8988T (cell line): ENCODE measurements around the gene HERPUD2.
"Not testable (repeated sequence)": the region's sequence is repeated elsewhere in the genome, so short reads cannot be mapped to it uniquely, and the experiment has no call there.

Experiments
- DNase-seq: peaks from one replicate; pipeline ENCODE4 v3.0.0; 2011

HERPUD2 gene

DNA sequence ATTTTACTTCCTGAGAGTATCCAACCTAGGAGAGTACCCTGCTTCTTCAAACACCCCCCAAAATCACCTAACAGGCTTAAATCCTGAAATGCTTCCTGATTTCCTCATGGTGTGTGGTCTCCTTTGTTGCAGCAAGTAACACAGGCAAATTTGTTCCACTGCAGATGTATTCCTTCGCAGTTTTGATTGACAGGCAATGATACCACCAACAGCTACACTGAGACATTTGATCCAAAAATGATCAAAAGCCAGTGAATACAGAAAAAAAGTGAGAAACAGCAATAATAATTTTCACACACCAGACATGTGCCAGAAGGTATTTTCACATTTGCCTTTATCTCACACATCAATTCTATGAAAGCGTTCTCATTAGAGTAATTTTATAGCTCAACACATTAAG lies 95.9 kb downstream of the HERPUD2 start:
- DNase-seq = no peak

DNA sequence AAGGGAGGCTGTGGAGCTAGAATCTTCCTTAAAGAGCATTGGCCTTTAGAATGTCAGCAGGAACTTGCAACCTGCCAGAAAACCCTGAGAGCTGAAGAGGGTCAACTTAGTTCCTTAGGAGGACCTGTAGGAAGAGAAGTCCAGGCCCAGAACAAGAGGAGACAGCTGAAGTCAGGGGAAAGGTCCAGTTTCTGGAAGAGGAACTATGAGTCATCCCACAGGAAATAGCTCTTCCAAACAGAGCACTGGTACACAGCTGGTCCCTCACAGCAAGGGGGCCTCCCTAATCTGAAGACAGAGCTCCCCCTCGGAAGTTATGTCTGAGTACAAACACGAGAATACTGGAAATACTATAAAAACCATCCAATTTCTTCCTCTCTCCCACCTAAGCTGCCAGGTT lies 98.9 kb downstream of the HERPUD2 start:
- peak; percentile 17 for DNase-seq

DNA sequence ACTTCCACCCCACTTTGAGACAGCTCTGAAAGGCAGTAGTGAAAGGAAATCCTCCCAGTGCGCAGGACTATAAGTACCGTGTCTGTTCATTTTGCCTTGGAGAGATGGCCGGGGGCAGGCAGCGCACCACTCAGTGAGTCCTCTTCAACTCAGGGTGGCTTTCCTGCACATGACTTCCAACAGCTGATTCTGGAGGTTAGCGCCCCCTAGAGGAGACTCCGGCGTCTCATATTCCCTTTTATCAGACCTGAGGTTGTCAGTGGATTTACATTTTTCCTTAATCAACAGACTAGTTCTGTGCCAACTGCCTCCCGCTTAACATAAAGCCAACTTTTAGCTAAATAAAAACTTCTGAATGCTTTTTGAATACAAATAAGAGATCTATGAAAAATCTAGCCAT lies 101.0 kb downstream of the HERPUD2 start:
- DNase-seq = peak; percentile 20

- no peak for DNase-seq
These were observed 106.3 kb downstream of the HERPUD2 start for GRCh38 chr7:35588647-35589046.

- no peak for DNase-seq
These were observed 109.9 kb downstream of the HERPUD2 start for GRCh38 chr7:35584990-35585389.

DNA sequence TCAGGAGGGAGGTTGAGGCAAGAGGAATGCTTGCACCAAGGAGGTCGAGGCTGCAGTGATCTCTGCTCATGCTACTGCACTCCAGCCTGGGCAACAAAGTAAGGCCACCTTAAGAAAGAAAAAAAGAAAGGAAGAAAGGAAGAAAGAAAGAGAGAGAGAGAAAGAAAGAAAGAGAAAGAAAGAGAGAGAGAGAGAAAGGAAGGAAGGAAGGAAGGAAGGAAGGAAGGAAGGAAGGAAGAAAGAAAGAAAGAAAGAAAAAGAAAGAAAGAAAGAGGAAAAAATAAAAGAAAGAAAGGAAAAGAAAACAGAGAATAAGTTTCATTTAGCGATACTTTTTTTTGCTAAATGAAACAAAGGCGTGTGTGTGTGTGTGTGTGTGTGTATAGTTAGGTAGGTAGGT lies 110.4 kb downstream of the HERPUD2 start:
- not testable (repeated sequence) for DNase-seq
